PFSK-1 (cell line): Measurements from ENCODE around the gene GTF2E1.

Experiments
- FOXP2 ChIP-seq: optimal IDR thresholded peaks from 2 replicates; pipeline ENCODE3; 2011; ENCODE audit warnings: borderline replicate concordance, control low read depth, inconsistent platforms; ENCODE audit not compliant: insufficient read depth; ENCODE audit errors: extremely low read length, extremely low read depth
- POLR2AphosphoS5 ChIP-seq: IDR thresholded peaks from 2 replicates; pipeline ENCODE4 v1.6.1; 2012; ENCODE audit warnings: low read depth, mild to moderate bottlenecking, control low read depth, low read length, moderate library complexity
- REST ChIP-seq, 2 experiments: IDR thresholded peaks; 2 replicates each; pipeline versions ENCODE4 v1.6.1 to v1.8.0; 2011 to 2012; ENCODE audit warnings: low read depth in 2 of 2, low read length in 2 of 2, control low read depth in 1 of 2, inconsistent platforms in 1 of 2, mild to moderate bottlenecking in 1 of 2, moderate library complexity in 1 of 2; ENCODE audit not compliant: insufficient read depth in 1 of 2
- SIN3A ChIP-seq: IDR thresholded peaks from 2 replicates; pipeline ENCODE4 v1.6.1; 2012; ENCODE audit warnings: mild to moderate bottlenecking, low read length, moderate library complexity, borderline replicate concordance; ENCODE audit not compliant: insufficient read depth
- TAF1 ChIP-seq: IDR thresholded peaks from 2 replicates; pipeline ENCODE4 v1.6.1; 2012; ENCODE audit warnings: low read length, control low read depth, borderline replicate concordance; ENCODE audit not compliant: insufficient read depth

The GTF2E1 gene

GRCh38 chr3:120756061-120756460 is 13.5 kb downstream of the GTF2E1 start:
- TF ChIP-seq REST (IDR thresholded peaks at IDR 0.05; ENCODE audit: insufficient read depth in 1 of 2, low read depth in 2 of 2, low read length in 2 of 2) (no peak), POLR2AphosphoS5 (no peak), SIN3A (no peak), FOXP2 (no peak), TAF1 (no peak)

GRCh38 chr3:120762615-120763014 is 20.1 kb downstream of the GTF2E1 start:
- TF ChIP-seq POLR2AphosphoS5 (no peak), SIN3A (no peak), FOXP2 (no peak)

GRCh38 chr3:120763601-120764000 is 21.1 kb downstream of the GTF2E1 start:
- TF ChIP-seq FOXP2: no peak
- TF ChIP-seq REST (IDR thresholded peaks at IDR 0.05; ENCODE audit: insufficient read depth in 1 of 2, low read depth in 2 of 2, low read length in 2 of 2): no peak
- no peak for TF ChIP-seq POLR2AphosphoS5
- no peak for TF ChIP-seq SIN3A
- no peak for TF ChIP-seq TAF1

- TF ChIP-seq TAF1: no peak
- TF ChIP-seq POLR2AphosphoS5: no peak
- TF ChIP-seq SIN3A: no peak
- no peak for TF ChIP-seq FOXP2
- TF ChIP-seq REST (IDR thresholded peaks at IDR 0.05; ENCODE audit: insufficient read depth in 1 of 2, low read depth in 2 of 2, low read length in 2 of 2): no peak
These were observed 21.7 kb downstream of the GTF2E1 start for GRCh38 chr3:120764206-120764605.

GRCh38 chr3:120765830-120766493 is 23.4 kb downstream of the GTF2E1 start:
- no peak for TF ChIP-seq POLR2AphosphoS5
- TF ChIP-seq REST (IDR thresholded peaks at IDR 0.05; ENCODE audit: insufficient read depth in 1 of 2, low read depth in 2 of 2, low read length in 2 of 2): no peak
- no peak for TF ChIP-seq SIN3A
- no peak for TF ChIP-seq FOXP2
- no peak for TF ChIP-seq TAF1
